CD14-positive monocyte (primary cell): ENCODE results near the gene GTF2H1. TPM values are rescaled to one million over a fixed set of nuclear protein-coding genes. Genes with fewer than 3 reads are reported as not detected.

ENCODE experiments used
- DNase-seq, 3 donors: peaks; one replicate each; pipeline ENCODE4 v3.0.0-alpha.2; 2011 to 2022
- H2AFZ ChIP-seq: 2 replicates; pipeline ENCODE4 v1.6.0; 2012; ENCODE audit warnings: mild to moderate bottlenecking, low read depth, low read length, inconsistent platforms; ENCODE audit not compliant: insufficient read depth, poor library complexity, severe bottlenecking
- H3K27ac ChIP-seq, 2 donors: 1 replicate in 1 of 2; 2 replicates in 1 of 2; pipeline ENCODE4 v1.5.1; 2012 to 2013; ENCODE audit warnings: low read length in 2 of 2, control low read depth in 1 of 2, inconsistent platforms in 1 of 2, low read depth in 1 of 2, mild to moderate bottlenecking in 1 of 2
- H3K27me3 ChIP-seq, 2 donors: one replicate each; pipeline versions ENCODE4 v1.6.0 to v1.6.1; 2011 to 2013; ENCODE audit warnings: low read length in 2 of 2; ENCODE audit not compliant: control insufficient read depth in 2 of 2, insufficient read depth in 2 of 2
- H3K36me3 ChIP-seq, 2 donors: replicated peaks in 1 of 2; 1 replicate in 1 of 2; 2 replicates in 1 of 2; pipeline versions ENCODE4 v1.5.1 to v1.6.1; 2012 to 2013; ENCODE audit warnings: low read length in 2 of 2, control low read depth in 1 of 2, inconsistent platforms in 1 of 2, mild to moderate bottlenecking in 1 of 2; ENCODE audit not compliant: insufficient read depth in 2 of 2, control insufficient read depth in 1 of 2
- H3K4me1 ChIP-seq, 2 donors: 1 replicate in 1 of 2; 2 replicates in 1 of 2; pipeline versions ENCODE4 v1.5.1 to v1.6.1; 2012 to 2013; ENCODE audit warnings: low read length in 2 of 2, control low read depth in 1 of 2, inconsistent platforms in 1 of 2, mild to moderate bottlenecking in 1 of 2, moderate library complexity in 1 of 2; ENCODE audit not compliant: insufficient read depth in 2 of 2, control insufficient read depth in 1 of 2
- H3K4me2 ChIP-seq: replicated peaks from 2 replicates; pipeline ENCODE3; 2012; ENCODE audit warnings: low read length, moderate library complexity, mild to moderate bottlenecking; ENCODE audit not compliant: poor library complexity, severe bottlenecking; ENCODE audit errors: extremely low read depth
- H3K4me3 ChIP-seq, 3 experiments: fragments of 200-600 bp in 1 of 3; sonication (generic) in 1 of 3; replicated peaks in 1 of 3; 1 replicate in 2 of 3; 2 replicates in 1 of 3; pipeline ENCODE4 v1.5.1; 2011 to 2013; ENCODE audit warnings: low read length in 3 of 3, mild to moderate bottlenecking in 3 of 3, control low read depth in 2 of 3, low read depth in 2 of 3, inconsistent platforms in 1 of 3, moderate library complexity in 1 of 3
- H3K79me2 ChIP-seq: 2 replicates; pipeline ENCODE4 v1.6.0; 2012; ENCODE audit warnings: mild to moderate bottlenecking, control low read depth, inconsistent platforms, low read length, moderate library complexity; ENCODE audit not compliant: insufficient read depth
- H3K9ac ChIP-seq: 2 replicates; pipeline ENCODE4 v1.6.0; 2017; ENCODE audit warnings: low read length, mild to moderate bottlenecking; ENCODE audit not compliant: insufficient read depth, poor library complexity, severe bottlenecking
- H3K9me3 ChIP-seq, 2 donors: replicated peaks in 1 of 2; 1 replicate in 1 of 2; 2 replicates in 1 of 2; pipeline versions ENCODE4 v1.5.1 to v1.6.1; 2012 to 2013; ENCODE audit warnings: low read length in 2 of 2, control low read depth in 1 of 2; ENCODE audit not compliant: control insufficient read depth in 1 of 2, insufficient read depth in 1 of 2
- H4K20me1 ChIP-seq: 2 replicates; pipeline ENCODE4 v1.6.0; 2012; ENCODE audit warnings: mild to moderate bottlenecking, low read length, control low read depth, moderate library complexity; ENCODE audit not compliant: insufficient read depth
- H3K27ac Mint-ChIP-seq, 7 donors: one replicate each; pipeline ENCODE4 v1.8.0; 2020; ENCODE audit warnings: mild to moderate bottlenecking in 7 of 7, mixed read lengths in 7 of 7, moderate library complexity in 6 of 7, inconsistent platforms in 2 of 7
- H3K27me3 Mint-ChIP-seq, 3 donors: one replicate each; pipeline ENCODE4 v1.8.0; 2021 to 2022; ENCODE audit warnings: low read depth in 3 of 3, mild to moderate bottlenecking in 3 of 3, mixed read lengths in 3 of 3, moderate library complexity in 3 of 3, inconsistent platforms in 1 of 3
- H3K36me3 Mint-ChIP-seq, 2 donors: one replicate each; pipeline ENCODE4 v1.8.0; 2020; ENCODE audit warnings: mixed read lengths in 2 of 2, inconsistent platforms in 1 of 2, mild to moderate bottlenecking in 1 of 2
- H3K4me1 Mint-ChIP-seq: one replicate; pipeline ENCODE4 v1.8.0; 2020; ENCODE audit warnings: mild to moderate bottlenecking, mixed read lengths
- H3K4me3 Mint-ChIP-seq, 2 donors: one replicate each; pipeline ENCODE4 v1.8.0; 2020; ENCODE audit warnings: mild to moderate bottlenecking in 2 of 2, mixed read lengths in 2 of 2, moderate library complexity in 1 of 2
- H3K9me3 Mint-ChIP-seq, 7 donors: one replicate each; pipeline ENCODE4 v1.8.0; 2020 to 2022; ENCODE audit warnings: mixed read lengths in 7 of 7, mild to moderate bottlenecking in 6 of 7, moderate library complexity in 6 of 7, inconsistent platforms in 2 of 7
- WGBS: methylation state at CpG from one replicate; pipeline ENCODE4 v1.1.5; 2013; ENCODE audit warnings: missing lambda C conversion rate; ENCODE audit not compliant: insufficient coverage; 5-methylcytosine and 5-hydroxymethylcytosine counted together
- intact Hi-C, 2 donors: fragments of 100-400 bp; cut with micrococcal nuclease; formaldehyde crosslinking; loops; one replicate each; pipeline versions ENCODE4 v1.15.0 to v1.15.1; 2023
- polyA minus RNA-seq: library from RNA; depleted of rRNA, polyadenylated mRNA; stranded (reverse); fragments of >200 nt; gene quantifications from 2 replicates; pipeline ENCODE4 v1.2.3, GENCODE V29; 2012
- polyA plus RNA-seq, 3 donors: library from polyadenylated mRNA; depleted of rRNA in 1 of 3; unstranded in 2 of 3; stranded (reverse) in 1 of 3; fragments of 300-500 nt in 2 of 3; fragments of >200 nt in 1 of 3; fragmentation: Illumina TruSeq in 2 of 3; gene quantifications; 1 replicate in 2 of 3; 2 replicates in 1 of 3; pipeline ENCODE4 v1.2.3, GENCODE V29; 2012 to 2021
- total RNA-seq, 12 experiments: library from RNA in 1 of 12; stranded (reverse) in 1 of 12; fragments of 120-200 nt in 1 of 12; gene quantifications; one replicate each; pipeline ENCODE4 v1.2.4 and lab custom pipeline; 2013 to 2026; ENCODE audit warnings: mixed read lengths in 6 of 12, inconsistent platforms in 1 of 12
- TF ChIP-seq, protein P1 (sequence below): fragments of 200-600 bp; IDR thresholded peaks from one replicate; pipeline ENCODE4 v1.8.0; 2022; ENCODE audit warnings: antibody characterized with exemption, mild to moderate bottlenecking

The GTF2H1 gene
- 44.6 TPM for total RNA-seq (2013)
- polyA plus RNA-seq (10 to 100 TPM; 23.0 to 26.6 (median 26.2) TPM), polyA minus RNA-seq (14.4 and 19.2 TPM in 2 replicates), total RNA-seq (lab: John Stamatoyannopoulos, UW) (49.3 to 113 (median 72.2) reads per million in 11 experiments)

DNA sequence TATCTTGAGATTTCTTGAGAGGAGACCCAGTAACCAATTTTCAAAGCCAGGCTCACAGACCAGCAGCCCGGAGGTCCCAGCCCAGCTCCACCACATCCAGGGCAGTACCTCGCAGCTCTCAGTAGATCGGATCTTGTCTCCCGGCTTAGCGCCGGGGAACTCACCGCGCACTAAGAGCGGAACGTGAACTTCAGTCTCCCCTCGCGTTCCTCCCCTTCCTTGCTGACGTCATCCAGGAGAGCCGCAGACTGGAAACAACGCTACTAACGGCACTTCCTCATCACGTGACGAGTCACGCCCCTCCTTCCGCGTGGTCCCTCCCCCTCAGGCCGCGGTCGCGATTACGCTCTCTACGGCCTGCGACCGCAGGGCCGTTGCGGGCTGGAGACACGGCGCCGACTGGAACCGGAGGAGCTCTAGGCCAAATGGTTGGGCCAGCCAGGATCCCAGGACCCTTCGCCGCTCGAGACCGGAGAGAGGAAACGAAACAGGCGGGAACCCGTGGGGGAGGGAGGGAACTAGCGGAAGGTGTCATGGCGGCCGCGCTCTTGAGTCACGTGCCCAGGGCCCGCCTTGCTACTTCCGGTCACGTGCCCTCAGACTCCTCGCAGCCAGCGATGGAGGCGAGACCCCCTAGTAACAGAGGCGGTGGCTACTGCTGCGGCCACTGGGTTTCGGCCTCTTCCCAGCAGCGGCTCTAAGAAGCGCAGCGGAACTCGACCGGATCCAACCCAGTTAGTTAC, at the start of gene GTF2H1, which contains the start of gene HPS5:
GTF2H1 (plus strand) TSS at position 599 of the 743 bp plus-strand sequence. CDS start 10,508 bp downstream, outside the sequence.
HPS5 (minus strand) TSS at position 172 of the 743 bp plus-strand sequence. CDS start 4,282 bp downstream, outside the sequence.
- Mint-ChIP-seq H3K9me3 (peaks cover 0 to 3% (median 0%) of the 10 kb centered on the region in 7 donors), H3K4me1 (peaks cover 60% of the 10 kb centered on the region), H3K27me3 (no peaks in the 10 kb centered on the region), H3K4me3 (peak within 1 kb of the TSS; percentile 95 to 97), H3K36me3 (peaks cover 24 to 28% of the 10 kb centered on the region in 2 donors), H3K27ac (peak within 1 kb of the TSS; percentile 99 to 100 (median 100))
- Histone ChIP-seq H2AFZ (peak within 1 kb of the TSS; percentile 75), H3K27me3 (no peaks in the 10 kb centered on the region), H3K9ac (peak within 1 kb of the TSS; percentile 84), H4K20me1 (peaks cover 14% of the 10 kb centered on the region), H3K9me3 (no peaks in the 10 kb centered on the region), H3K27ac (peak within 1 kb of the TSS; percentile 93 to 94), H3K36me3 (peaks cover 11 to 34% of the 10 kb centered on the region in 2 donors), H3K4me1 (peaks cover 35 to 50% of the 10 kb centered on the region in 2 donors), H3K4me3 (peak within 1 kb of the TSS; percentile 58 to 82 (median 82)), H3K79me2 (peaks cover 92% of the 10 kb centered on the region), H3K4me2 (peak within 1 kb of the TSS; percentile 77)
- TF ChIP-seq, protein P1, sequence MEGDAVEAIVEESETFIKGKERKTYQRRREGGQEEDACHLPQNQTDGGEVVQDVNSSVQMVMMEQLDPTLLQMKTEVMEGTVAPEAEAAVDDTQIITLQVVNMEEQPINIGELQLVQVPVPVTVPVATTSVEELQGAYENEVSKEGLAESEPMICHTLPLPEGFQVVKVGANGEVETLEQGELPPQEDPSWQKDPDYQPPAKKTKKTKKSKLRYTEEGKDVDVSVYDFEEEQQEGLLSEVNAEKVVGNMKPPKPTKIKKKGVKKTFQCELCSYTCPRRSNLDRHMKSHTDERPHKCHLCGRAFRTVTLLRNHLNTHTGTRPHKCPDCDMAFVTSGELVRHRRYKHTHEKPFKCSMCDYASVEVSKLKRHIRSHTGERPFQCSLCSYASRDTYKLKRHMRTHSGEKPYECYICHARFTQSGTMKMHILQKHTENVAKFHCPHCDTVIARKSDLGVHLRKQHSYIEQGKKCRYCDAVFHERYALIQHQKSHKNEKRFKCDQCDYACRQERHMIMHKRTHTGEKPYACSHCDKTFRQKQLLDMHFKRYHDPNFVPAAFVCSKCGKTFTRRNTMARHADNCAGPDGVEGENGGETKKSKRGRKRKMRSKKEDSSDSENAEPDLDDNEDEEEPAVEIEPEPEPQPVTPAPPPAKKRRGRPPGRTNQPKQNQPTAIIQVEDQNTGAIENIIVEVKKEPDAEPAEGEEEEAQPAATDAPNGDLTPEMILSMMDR = no peak
- intact Hi-C loops = loop anchor here (2.0 to 10.0 kb wide), 7 partner anchors 45 to 313 kb away; partner anchors contain the start of genes LDHA (in 1 of the 2), SAA2 (in 1 of the 2), SPTY2D1 (in 1 of the 2) and TSG101 (in 1 of the 2)
- DNase-seq = peak; percentile 98 to 99 (median 99)
- under 1% methylated on average over 56 of the region's 61 CpGs for WGBS

DNA sequence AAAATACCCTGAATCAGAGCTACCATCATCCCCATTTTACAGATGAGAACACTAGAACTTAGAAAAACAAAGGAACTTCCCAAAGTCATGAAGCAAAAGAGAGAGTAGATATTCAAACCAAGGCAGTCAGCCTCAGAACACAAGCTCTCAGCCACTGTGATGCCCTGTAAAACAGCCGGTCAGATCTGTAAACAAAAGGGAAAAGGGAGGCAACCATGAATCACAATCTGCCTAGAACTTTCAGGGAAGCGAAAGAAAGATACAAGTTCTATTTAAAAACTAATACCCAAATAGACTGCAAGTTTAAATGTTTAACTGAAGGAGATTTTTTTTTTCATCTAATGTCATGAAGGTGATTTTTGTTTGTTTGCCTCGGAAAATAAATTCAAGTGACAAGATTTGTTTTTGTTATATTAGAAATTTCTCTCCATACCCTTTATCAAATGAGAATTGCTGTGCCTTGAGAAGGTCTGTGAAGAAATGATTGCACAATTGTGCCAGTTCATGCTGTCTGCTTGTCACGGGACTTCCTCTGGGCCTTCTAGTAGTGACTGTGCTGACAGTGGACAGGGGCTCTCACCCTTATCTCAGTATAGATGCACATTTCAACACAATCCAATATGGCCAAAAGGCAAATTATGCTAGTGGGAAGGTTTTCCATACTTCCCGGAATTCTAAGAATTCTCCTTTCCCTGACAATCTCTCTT, 44.6 kb upstream of the GTF2H1 start:
- peak overlapping the region in 2 of 3 experiments; percentile 25 for H3K4me3 ChIP-seq
- intact Hi-C loops = loop anchor here in 1 of 2 donors (5.0 kb wide), 1 partner anchor 45 kb away; the partner anchor contains the start of genes GTF2H1 and HPS5
- no peaks in the 10 kb centered on the region for H3K9me3 ChIP-seq
- peaks cover 46% of the 10 kb centered on the region for H3K4me1 Mint-ChIP-seq
- H3K27me3 ChIP-seq = no peaks in the 10 kb centered on the region
- H3K27ac Mint-ChIP-seq = peak overlapping the region; percentile 94 to 99 (median 97)
- no peaks in the 10 kb centered on the region for H3K9me3 Mint-ChIP-seq
- peaks cover 8% of the 10 kb centered on the region for H3K79me2 ChIP-seq
- H3K4me2 ChIP-seq = peak overlapping the region; percentile 39
- WGBS = no CpG with 5 or more reads among the region's 5 CpGs
- no peaks in the 10 kb centered on the region for H4K20me1 ChIP-seq
- H3K4me3 Mint-ChIP-seq = peak overlapping the region; percentile 40 to 83
- peak overlapping the region; percentile 82 to 94 for H3K27ac ChIP-seq
- H3K36me3 ChIP-seq = peaks cover 0 to 19% of the 10 kb centered on the region in 2 donors
- TF ChIP-seq, protein P1 = no peak
- H3K27me3 Mint-ChIP-seq = peaks cover 0 to 2% (median 0%) of the 10 kb centered on the region in 3 donors
- peak; percentile 87 to 96 (median 94) for DNase-seq
- H2AFZ ChIP-seq = peak overlapping the region; percentile 24
- peaks cover 51 to 61% of the 10 kb centered on the region in 2 donors for H3K4me1 ChIP-seq
- H3K9ac ChIP-seq = peak overlapping the region; percentile 50
- H3K36me3 Mint-ChIP-seq = peaks cover 22 to 28% of the 10 kb centered on the region in 2 donors
